GM13977 (cell line): ENCODE measurements around the gene ZFYVE9.

Source experiments
- DNase-seq: peaks from one replicate; pipeline ENCODE4 v3.0.0; 2012; ENCODE audit warnings: low spot score
- in situ Hi-C: fragments of 300-500 bp; cut with MboI; formaldehyde crosslinking; loops from one replicate; pipeline ENCODE4 v1.12.0; 2022; ENCODE audit warnings: low sequenced_read_pairs, low pct_unique_long_range_greater_than_20kb, mixed read lengths, inconsistent platforms; ENCODE audit not compliant: unreplicated experiment
- TF ChIP-seq, protein P1 (sequence below): IDR thresholded peaks from 2 replicates; pipeline ENCODE4 v1.5.1; 2012; ENCODE audit warnings: mild to moderate bottlenecking, control low read depth; ENCODE audit not compliant: insufficient read depth; ENCODE audit errors: extremely low read depth, missing control alignments

ZFYVE9 gene

DNA sequence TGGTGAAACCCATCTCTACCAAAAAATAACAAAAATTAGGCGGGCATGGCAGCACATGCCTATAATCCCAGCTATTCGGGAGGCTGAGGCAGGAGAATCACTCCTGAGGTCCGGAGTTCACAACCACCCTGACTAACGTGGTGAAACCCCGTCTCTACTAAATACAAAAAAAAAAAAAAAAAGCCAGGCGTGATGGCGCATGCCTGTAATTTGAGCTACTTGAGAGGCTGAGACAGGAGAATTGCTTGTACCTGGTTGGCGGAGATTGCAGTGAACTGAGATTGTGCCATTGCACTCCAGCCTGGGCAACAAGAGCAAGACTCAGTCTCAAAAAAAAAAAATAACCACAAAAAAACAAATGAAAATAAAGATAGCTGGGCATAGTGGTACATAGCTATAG is 181.8 kb downstream of the ZFYVE9 start:
- in situ Hi-C loops = no loop called here
- no peak for DNase-seq
- TF ChIP-seq, protein P1, sequence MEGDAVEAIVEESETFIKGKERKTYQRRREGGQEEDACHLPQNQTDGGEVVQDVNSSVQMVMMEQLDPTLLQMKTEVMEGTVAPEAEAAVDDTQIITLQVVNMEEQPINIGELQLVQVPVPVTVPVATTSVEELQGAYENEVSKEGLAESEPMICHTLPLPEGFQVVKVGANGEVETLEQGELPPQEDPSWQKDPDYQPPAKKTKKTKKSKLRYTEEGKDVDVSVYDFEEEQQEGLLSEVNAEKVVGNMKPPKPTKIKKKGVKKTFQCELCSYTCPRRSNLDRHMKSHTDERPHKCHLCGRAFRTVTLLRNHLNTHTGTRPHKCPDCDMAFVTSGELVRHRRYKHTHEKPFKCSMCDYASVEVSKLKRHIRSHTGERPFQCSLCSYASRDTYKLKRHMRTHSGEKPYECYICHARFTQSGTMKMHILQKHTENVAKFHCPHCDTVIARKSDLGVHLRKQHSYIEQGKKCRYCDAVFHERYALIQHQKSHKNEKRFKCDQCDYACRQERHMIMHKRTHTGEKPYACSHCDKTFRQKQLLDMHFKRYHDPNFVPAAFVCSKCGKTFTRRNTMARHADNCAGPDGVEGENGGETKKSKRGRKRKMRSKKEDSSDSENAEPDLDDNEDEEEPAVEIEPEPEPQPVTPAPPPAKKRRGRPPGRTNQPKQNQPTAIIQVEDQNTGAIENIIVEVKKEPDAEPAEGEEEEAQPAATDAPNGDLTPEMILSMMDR = no peak

DNA sequence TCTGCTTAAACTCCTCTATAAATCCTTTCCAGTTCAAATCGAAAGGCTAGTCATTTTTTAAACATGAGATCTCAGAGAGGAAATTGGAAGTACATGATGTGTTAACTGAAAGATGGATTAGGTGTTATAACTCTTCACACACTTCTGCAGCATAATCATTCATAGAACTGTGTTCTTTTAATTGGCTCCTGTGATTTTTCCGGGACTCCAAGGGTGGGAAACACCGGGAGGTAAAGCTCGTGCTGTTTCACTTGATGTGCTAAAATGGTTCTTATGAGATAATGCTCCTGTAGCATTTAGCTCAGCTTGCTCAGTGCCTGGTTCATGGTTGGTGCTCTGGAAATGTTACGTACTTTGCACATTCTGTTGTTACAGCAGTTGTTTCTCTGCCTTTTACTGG is 183.9 kb downstream of the ZFYVE9 start:
- in situ Hi-C loops = no loop called here
- TF ChIP-seq, protein P1 = no peak
- no peak for DNase-seq

DNA sequence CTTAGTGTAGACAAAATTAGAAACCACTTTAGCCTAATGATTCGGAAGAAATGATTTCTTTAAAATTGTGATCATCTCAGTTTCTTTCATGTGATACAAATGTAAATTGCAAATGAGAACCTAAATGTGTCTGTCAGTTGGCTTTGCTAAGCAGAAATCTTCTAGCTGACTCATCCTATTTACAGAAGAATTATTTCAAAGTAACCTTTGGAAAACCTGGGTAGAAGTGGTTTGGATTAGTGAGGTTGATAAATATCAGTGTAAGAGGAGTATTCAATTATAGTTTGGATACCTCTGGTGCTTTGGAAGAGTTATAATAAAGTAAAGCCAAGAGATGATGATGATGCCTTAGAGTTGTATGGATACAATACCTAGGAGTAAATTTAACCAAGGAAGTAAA is 186.7 kb downstream of the ZFYVE9 start:
- TF ChIP-seq, protein P1 = no peak
- in situ Hi-C loops = no loop called here
- no peak for DNase-seq

DNA sequence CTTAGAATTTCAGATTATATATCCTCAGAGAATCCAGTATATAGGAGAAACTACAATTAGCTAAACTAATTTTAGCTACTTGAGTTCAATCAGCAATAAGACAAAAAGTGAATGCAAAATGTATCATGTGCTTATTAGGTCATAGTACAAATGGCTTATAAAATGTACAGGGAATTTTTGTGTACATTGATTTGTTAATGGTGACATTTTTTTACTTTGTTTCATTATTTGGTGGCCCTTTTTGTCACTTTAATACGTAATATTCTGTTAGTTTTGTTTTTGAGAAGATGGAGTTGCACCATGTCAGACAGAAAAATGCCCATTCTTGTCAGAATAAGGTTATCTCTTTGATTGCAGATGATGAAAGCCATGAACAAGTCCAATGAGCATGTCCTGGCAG is 190.5 kb downstream of the ZFYVE9 start:
- in situ Hi-C loops = no loop called here
- TF ChIP-seq, protein P1 = no peak
- DNase-seq = no peak

DNA sequence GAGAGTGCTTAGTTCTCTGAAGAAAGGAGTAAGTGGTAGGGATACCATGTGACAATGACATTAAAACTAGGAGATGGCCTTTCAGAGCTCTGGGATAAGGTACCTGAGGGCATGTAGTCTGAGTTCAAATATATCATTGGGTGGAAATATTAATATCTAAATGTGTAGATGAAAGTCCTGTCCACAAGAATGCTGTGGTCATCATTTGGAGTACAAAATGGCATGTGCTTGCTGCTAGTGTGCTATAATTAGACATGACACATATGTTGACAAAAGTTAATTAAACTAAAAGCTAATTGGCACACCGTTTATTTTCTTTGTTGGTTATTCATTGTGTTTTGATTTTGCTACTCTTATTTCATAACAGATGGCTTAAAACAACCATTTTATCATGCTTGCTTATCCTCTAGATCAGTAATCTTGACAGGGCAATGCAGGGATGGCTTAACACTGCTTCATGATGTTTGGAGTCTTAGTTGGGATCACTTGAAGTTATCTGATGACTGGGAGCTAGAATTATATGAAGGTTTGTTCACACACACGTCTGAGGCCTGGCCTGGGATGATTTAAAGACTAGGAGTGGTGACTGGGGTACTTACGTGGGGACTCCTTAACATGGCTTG is 193.1 kb downstream of the ZFYVE9 start:
- TF ChIP-seq, protein P1 = no peak
- in situ Hi-C loops = no loop called here
- DNase-seq = no peak

DNA sequence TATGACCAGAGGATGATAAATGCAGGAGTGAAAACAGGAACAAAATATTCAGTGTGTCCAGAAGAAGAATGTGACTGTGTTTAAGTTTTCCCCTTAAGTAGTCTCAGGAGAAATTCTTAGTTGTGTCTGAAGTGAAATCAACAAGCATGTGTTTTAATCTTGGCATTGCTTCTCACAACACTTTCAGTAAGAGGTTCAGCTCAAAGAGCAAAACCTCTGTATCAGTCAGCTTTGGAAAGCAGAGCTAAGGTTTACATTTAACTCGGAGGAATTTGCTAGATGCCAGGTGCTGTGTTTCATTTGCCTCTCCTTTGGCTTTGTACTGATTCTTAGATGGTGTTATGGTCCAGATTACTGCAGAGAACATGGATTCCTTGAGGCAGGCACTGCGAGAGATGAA is 195.6 kb downstream of the ZFYVE9 start:
- in situ Hi-C loops = no loop called here
- TF ChIP-seq, protein P1 = no peak
- no peak for DNase-seq
